ENCODE results near the gene RGPD4.

RGPD4 gene

DNA sequence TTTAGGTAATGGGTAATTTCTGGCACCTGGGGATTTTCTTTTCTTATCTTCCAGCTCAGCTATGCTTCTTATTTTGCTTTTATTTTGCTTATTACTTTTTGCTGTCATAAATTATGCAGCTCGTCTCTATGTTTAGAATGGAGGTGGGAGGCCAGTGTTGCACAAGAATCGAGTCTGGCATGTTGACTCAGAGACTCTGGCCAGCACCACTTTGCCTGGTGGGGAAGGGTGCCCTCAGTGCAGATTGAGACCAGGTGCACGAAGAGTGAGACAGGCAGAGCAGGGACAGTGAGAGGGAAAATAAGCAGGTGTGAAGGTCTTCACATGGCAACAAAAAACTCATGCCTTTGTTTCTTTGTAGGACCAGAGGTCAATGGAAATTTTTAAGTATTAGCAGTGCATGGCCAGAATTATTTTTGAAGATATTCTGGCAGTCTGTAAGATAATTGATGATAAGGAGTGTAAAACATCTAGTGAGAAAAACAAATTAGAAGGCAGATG lies 100.4 kb downstream of the RGPD4 start:
- no peaks in the 10 kb centered on the region for H3K36me3 ChIP-seq (ENCODE audit: control insufficient read depth in 2 of 2, insufficient read depth in 2 of 2, low read length in 2 of 2)
- no peak overlapping the region for H3K27ac ChIP-seq (ENCODE audit: low read length)
- H3K4me1 ChIP-seq (ENCODE audit: control insufficient read depth, insufficient read depth, low read length), result no peaks in the 10 kb centered on the region
- no peaks in the 10 kb centered on the region for H3K27me3 ChIP-seq (ENCODE audit: control insufficient read depth in 1 of 2, insufficient read depth in 2 of 2, low read length in 2 of 2)
- no peaks in the 10 kb centered on the region for H3K9me3 ChIP-seq (ENCODE audit: control insufficient read depth in 2 of 2, low read length in 2 of 2)
- no peak overlapping the region for H3K9ac ChIP-seq (ENCODE audit: low read length in 2 of 2)
- no peak overlapping the region for H3K4me3 ChIP-seq (ENCODE audit: low read length in 2 of 2)

DNA sequence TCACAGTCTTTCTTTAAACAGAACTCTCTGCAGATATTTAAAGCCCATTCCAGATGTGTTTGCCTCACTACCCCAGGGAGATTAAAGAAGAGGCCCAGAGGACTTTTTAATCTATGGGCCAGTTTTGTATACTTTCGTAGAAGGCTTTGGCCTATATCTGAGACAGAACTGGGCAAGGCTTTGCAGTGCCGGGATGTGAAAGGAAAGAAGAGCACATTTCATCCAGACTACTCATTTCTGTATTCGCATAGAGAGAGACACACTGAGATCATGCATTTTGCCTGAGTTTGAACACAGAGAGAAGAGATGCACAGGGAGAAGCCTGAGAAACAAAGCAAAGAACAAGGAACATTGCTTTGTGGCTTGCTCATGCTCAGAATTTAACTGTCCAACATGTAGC lies 104.7 kb downstream of the RGPD4 start:
- no peaks in the 10 kb centered on the region for H3K9me3 ChIP-seq (ENCODE audit: control insufficient read depth in 2 of 2, low read length in 2 of 2)
- no peaks in the 10 kb centered on the region for H3K27me3 ChIP-seq (ENCODE audit: control insufficient read depth in 1 of 2, insufficient read depth in 2 of 2, low read length in 2 of 2)
- no peaks in the 10 kb centered on the region for H3K4me1 ChIP-seq (ENCODE audit: control insufficient read depth, insufficient read depth, low read length)
- H3K4me3 ChIP-seq (ENCODE audit: low read length in 2 of 2), result no peak overlapping the region
- no peak overlapping the region for H3K9ac ChIP-seq (ENCODE audit: low read length in 2 of 2)
- no peak overlapping the region for H3K27ac ChIP-seq (ENCODE audit: low read length)
- H3K36me3 ChIP-seq (ENCODE audit: control insufficient read depth in 2 of 2, insufficient read depth in 2 of 2, low read length in 2 of 2), result no peaks in the 10 kb centered on the region

DNA sequence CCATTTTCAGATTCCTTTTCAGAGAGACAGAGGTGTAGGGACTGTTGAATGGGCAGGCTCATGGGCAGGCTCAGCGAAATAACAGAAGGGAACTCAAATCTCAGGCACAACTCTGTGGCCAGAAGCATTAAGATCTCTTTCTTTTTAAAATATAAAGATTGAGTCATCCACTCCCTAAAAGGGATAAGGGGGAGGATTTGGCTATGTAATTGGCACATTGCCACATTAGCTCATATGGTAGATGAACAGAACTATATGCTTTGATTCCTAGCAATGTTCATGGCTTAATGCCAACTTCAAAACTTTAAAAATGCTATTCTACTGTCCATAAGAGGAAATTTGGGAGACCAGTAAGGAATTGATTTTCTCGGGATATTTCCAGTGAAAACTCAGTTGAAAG lies 105.8 kb downstream of the RGPD4 start:
- Histone ChIP-seq H3K9ac (ENCODE audit: low read length in 2 of 2) (no peak overlapping the region), H3K27ac (ENCODE audit: low read length) (no peak overlapping the region), H3K4me1 (ENCODE audit: control insufficient read depth, insufficient read depth, low read length) (no peaks in the 10 kb centered on the region), H3K9me3 (ENCODE audit: control insufficient read depth in 2 of 2, low read length in 2 of 2) (no peaks in the 10 kb centered on the region), H3K4me3 (ENCODE audit: low read length in 2 of 2) (no peak overlapping the region), H3K36me3 (ENCODE audit: control insufficient read depth in 2 of 2, insufficient read depth in 2 of 2, low read length in 2 of 2) (no peaks in the 10 kb centered on the region), H3K27me3 (ENCODE audit: control insufficient read depth in 1 of 2, insufficient read depth in 2 of 2, low read length in 2 of 2) (no peaks in the 10 kb centered on the region)

DNA sequence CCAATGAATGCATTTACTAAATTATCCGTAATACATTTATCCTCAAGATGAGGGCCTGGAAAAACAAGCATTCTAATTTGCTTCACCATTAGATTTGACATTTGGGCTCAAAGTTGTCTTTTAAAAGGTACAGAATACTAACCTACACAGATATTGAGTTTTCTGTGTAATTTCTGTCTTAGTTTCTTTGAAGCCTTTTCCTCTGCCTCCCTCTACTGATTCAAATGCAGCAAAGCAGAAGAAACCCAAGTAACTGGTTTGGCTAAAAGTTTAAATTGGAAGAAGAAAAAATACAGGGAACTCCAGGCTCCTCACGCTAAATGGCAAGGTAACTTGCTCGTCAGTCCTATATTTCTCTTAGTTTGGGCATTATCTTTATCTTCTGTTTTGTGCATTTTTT lies 106.3 kb downstream of the RGPD4 start:
- no peak overlapping the region for H3K4me3 ChIP-seq (ENCODE audit: low read length in 2 of 2)
- H3K27ac ChIP-seq (ENCODE audit: low read length), result no peak overlapping the region
- no peaks in the 10 kb centered on the region for H3K27me3 ChIP-seq (ENCODE audit: control insufficient read depth in 1 of 2, insufficient read depth in 2 of 2, low read length in 2 of 2)
- H3K36me3 ChIP-seq (ENCODE audit: control insufficient read depth in 2 of 2, insufficient read depth in 2 of 2, low read length in 2 of 2), result no peaks in the 10 kb centered on the region
- no peaks in the 10 kb centered on the region for H3K9me3 ChIP-seq (ENCODE audit: control insufficient read depth in 2 of 2, low read length in 2 of 2)
- H3K4me1 ChIP-seq (ENCODE audit: control insufficient read depth, insufficient read depth, low read length), result no peaks in the 10 kb centered on the region
- no peak overlapping the region for H3K9ac ChIP-seq (ENCODE audit: low read length in 2 of 2)

DNA sequence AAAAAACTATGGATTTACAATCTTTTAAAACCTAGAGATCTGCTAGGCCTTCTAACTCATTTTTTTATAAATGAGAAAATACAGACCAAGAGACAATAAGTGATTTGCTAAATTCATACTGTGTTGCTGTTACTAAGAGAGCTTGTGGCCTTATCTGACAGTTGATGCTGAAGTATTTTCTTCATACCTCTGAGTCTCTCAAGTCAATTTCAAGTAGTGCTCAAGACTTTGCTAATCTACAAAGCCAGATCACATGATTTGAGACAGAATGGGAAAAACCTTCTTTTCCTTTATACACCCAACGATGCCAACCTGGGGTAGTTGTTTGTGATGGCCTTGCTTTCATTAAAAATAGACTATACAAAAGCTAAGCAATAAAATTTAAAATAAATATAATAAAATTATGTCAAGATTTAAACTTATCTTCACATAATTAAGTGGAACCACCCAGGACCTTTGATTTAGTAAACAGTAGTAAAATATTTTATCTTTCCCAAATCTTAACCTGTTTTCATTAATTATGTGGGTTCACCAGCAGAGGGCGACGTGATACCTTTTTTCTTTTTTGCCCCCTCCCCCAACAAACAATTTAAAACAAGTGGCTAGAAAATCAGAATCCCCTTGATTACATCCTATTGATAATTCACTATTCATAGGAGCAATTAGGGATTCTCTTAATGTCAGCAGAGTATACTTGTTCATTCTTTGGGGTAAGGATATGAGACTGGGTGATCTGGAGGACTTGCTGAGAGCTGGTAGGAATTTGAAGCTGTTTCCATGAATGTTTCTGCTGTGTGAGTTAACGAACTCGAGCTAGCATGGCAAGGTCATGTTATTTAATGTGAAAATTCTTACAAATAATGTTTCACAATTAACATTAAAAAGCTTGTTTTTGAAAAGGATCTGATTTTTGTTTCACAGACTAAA lies 110.0 kb downstream of the RGPD4 start:
- no peaks in the 10 kb centered on the region for H3K9me3 ChIP-seq (ENCODE audit: control insufficient read depth in 2 of 2, low read length in 2 of 2)
- H3K36me3 ChIP-seq (ENCODE audit: control insufficient read depth in 2 of 2, insufficient read depth in 2 of 2, low read length in 2 of 2), result no peaks in the 10 kb centered on the region

More for the DNA sequence above, 110.0 kb downstream of the RGPD4 start:
- H3K27ac ChIP-seq (ENCODE audit: low read length), result no peak overlapping the region
- H3K4me1 ChIP-seq (ENCODE audit: control insufficient read depth, insufficient read depth, low read length), result no peaks in the 10 kb centered on the region
- no peak overlapping the region for H3K9ac ChIP-seq (ENCODE audit: low read length in 2 of 2)
- no peaks in the 10 kb centered on the region for H3K27me3 ChIP-seq (ENCODE audit: control insufficient read depth in 1 of 2, insufficient read depth in 2 of 2, low read length in 2 of 2)
- no peak overlapping the region for H3K4me3 ChIP-seq (ENCODE audit: low read length in 2 of 2)
